ENCODE results near the gene C15orf39.

The C15orf39 gene

DNA sequence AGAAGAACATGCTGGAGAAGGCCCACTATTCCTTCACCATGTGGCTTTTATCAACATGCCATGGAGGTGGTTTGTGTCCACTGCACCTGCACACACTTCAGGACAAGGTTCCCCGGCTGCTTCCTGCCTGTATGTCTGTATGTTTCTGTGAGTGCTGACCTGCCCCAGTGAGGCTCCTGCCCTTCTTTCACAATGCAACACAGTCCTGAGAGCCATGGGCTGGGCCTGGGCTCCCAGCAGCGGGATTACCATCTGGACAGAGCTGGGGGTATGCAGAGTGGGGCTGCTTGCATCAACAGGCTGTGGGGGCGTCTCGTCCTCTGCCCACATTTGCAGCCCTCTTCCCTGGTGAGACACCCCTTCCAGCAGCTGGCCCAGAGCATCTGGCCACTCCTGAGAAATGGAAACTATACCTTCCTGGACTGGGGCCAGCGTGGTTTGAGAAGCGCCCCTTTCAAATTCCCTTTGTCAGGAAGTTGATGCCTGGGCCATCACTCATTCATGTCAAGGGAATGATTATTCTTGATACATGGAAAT, 29.3 kb upstream of the C15orf39 start:
- DNase-seq (ENCODE audit: low read depth in 1 of 2, low spot score in 1 of 2) = no peak
- no peaks in the 10 kb centered on the region for H3K27me3 ChIP-seq (ENCODE audit: insufficient read depth, poor library complexity, severe bottlenecking)
- no peak for TF ChIP-seq GABPA (IDR thresholded peaks at IDR 0.05; ENCODE audit: low read depth)
- no peak for TF ChIP-seq SPI1 (IDR thresholded peaks at IDR 0.05; ENCODE audit: borderline replicate concordance, low read depth)
- TF ChIP-seq, protein P1, sequence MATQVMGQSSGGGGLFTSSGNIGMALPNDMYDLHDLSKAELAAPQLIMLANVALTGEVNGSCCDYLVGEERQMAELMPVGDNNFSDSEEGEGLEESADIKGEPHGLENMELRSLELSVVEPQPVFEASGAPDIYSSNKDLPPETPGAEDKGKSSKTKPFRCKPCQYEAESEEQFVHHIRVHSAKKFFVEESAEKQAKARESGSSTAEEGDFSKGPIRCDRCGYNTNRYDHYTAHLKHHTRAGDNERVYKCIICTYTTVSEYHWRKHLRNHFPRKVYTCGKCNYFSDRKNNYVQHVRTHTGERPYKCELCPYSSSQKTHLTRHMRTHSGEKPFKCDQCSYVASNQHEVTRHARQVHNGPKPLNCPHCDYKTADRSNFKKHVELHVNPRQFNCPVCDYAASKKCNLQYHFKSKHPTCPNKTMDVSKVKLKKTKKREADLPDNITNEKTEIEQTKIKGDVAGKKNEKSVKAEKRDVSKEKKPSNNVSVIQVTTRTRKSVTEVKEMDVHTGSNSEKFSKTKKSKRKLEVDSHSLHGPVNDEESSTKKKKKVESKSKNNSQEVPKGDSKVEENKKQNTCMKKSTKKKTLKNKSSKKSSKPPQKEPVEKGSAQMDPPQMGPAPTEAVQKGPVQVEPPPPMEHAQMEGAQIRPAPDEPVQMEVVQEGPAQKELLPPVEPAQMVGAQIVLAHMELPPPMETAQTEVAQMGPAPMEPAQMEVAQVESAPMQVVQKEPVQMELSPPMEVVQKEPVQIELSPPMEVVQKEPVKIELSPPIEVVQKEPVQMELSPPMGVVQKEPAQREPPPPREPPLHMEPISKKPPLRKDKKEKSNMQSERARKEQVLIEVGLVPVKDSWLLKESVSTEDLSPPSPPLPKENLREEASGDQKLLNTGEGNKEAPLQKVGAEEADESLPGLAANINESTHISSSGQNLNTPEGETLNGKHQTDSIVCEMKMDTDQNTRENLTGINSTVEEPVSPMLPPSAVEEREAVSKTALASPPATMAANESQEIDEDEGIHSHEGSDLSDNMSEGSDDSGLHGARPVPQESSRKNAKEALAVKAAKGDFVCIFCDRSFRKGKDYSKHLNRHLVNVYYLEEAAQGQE (IDR thresholded peaks at IDR 0.05; ENCODE audit: insufficient replicate concordance, low read depth) = no peak
- no peak for TF ChIP-seq POLR2AphosphoS5 (IDR thresholded peaks at IDR 0.05; ENCODE audit: low read depth)
- TF ChIP-seq, protein P2, sequence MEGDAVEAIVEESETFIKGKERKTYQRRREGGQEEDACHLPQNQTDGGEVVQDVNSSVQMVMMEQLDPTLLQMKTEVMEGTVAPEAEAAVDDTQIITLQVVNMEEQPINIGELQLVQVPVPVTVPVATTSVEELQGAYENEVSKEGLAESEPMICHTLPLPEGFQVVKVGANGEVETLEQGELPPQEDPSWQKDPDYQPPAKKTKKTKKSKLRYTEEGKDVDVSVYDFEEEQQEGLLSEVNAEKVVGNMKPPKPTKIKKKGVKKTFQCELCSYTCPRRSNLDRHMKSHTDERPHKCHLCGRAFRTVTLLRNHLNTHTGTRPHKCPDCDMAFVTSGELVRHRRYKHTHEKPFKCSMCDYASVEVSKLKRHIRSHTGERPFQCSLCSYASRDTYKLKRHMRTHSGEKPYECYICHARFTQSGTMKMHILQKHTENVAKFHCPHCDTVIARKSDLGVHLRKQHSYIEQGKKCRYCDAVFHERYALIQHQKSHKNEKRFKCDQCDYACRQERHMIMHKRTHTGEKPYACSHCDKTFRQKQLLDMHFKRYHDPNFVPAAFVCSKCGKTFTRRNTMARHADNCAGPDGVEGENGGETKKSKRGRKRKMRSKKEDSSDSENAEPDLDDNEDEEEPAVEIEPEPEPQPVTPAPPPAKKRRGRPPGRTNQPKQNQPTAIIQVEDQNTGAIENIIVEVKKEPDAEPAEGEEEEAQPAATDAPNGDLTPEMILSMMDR (IDR thresholded peaks at IDR 0.05; ENCODE audit: insufficient read depth, low read length) = no peak
- no peak overlapping the region for H3K4me3 ChIP-seq (replicated peaks; ENCODE audit: insufficient read depth, low read length)
- H3K27ac ChIP-seq (replicated peaks) = no peak overlapping the region

DNA sequence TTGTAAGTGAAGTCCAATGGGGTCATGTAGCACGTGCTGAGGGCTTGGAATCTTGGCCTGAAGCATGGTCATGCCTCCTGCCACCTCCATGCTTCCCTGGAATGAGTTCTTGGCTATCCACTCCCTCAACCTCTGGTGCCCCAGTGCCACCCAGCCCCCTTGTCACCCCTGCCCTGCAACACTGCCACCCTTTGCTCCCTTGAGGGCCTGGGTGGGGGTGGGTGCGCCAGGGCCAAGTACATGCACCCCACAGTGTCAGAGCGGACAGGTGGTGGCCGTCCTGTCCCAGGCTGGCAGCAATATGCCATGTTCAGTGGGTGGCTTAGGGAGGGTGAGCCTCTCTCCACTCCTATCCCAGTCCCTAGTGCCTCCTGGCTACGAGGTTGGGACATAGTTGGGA, 27.6 kb upstream of the C15orf39 start:
- TF ChIP-seq SPI1 (IDR thresholded peaks at IDR 0.05; ENCODE audit: borderline replicate concordance, low read depth) = no peak
- no peak for TF ChIP-seq POLR2AphosphoS5 (IDR thresholded peaks at IDR 0.05; ENCODE audit: low read depth)
- Histone ChIP-seq H3K4me3 (replicated peaks; ENCODE audit: insufficient read depth, low read length) (no peak overlapping the region), H3K27ac (replicated peaks) (no peak overlapping the region), H3K27me3 (ENCODE audit: insufficient read depth, poor library complexity, severe bottlenecking) (no peaks in the 10 kb centered on the region)
- no peak for DNase-seq (ENCODE audit: low read depth in 1 of 2, low spot score in 1 of 2)

DNA sequence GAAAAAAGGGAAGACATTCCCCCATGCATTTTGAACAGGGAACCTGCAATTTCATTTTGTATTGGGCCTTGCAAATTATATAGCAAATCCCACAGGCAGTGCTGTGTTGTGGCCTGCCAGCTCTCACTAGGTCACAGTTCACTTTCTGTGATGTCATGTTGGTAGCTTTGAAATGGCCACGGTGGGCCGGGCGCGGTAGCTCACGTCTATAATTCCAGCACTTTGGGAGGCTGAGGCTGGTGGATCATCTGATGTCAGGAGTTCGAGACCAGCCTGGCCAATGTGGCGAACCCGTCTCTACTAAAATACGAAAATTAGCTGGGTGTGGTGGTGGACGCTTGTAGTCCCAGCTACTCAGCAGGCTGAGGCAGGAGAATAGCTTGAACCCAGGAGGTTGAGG, 27.0 kb upstream of the C15orf39 start:
- TF ChIP-seq GABPA (IDR thresholded peaks at IDR 0.05; ENCODE audit: low read depth) (no peak), SPI1 (IDR thresholded peaks at IDR 0.05; ENCODE audit: borderline replicate concordance, low read depth) (no peak), POLR2AphosphoS5 (IDR thresholded peaks at IDR 0.05; ENCODE audit: low read depth) (no peak)
- TF ChIP-seq, protein P1 (IDR thresholded peaks at IDR 0.05; ENCODE audit: insufficient replicate concordance, low read depth) = no peak
- TF ChIP-seq, protein P2 (IDR thresholded peaks at IDR 0.05; ENCODE audit: insufficient read depth, low read length) = no peak
- no peak overlapping the region for H3K4me3 ChIP-seq (replicated peaks; ENCODE audit: insufficient read depth, low read length)
- no peak overlapping the region for H3K27ac ChIP-seq (replicated peaks)
- DNase-seq (ENCODE audit: low read depth in 1 of 2, low spot score in 1 of 2) = no peak
- no peaks in the 10 kb centered on the region for H3K27me3 ChIP-seq (ENCODE audit: insufficient read depth, poor library complexity, severe bottlenecking)

DNA sequence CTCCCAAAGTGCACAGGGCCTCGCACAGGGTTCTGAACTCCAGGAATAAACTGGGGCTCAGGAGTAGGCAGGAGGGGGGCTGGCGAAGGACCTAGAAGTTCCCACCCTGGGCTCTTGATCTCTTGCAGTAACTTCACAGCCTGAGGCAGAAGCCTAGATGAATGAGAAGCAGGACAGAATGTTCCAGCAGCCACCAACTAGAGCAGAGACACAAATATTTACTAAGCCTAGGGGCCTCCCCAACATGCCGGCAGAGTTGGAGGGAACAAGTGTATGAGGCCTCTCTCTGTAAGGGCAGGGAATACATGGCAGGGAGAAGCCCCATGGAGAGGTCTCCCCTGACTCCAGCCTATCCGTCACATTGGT, 25.3 kb upstream of the C15orf39 start:
- no peak for TF ChIP-seq SPI1 (IDR thresholded peaks at IDR 0.05; ENCODE audit: borderline replicate concordance, low read depth)
- H3K27ac ChIP-seq (replicated peaks) = no peak overlapping the region; the same call in 1 of the 2 replicates
- no peak overlapping the region for H3K4me3 ChIP-seq (replicated peaks; ENCODE audit: insufficient read depth, low read length)
- no peaks in the 10 kb centered on the region for H3K27me3 ChIP-seq (ENCODE audit: insufficient read depth, poor library complexity, severe bottlenecking)
- no peak for DNase-seq (ENCODE audit: low read depth in 1 of 2, low spot score in 1 of 2)

All from HL-60 (cell line).